SK-N-SH (cell line): ENCODE results near the gene RHBDL3.

ENCODE experiments used
- CTCF ChIP-seq: fragments of 200-600 bp; sonication (generic); IDR thresholded peaks from 2 replicates; pipeline ENCODE4 v1.6.1; 2017; ENCODE audit warnings: antibody characterized with exemption, mild to moderate bottlenecking, moderate library complexity
- EZH2phosphoT487 ChIP-seq: fragments of 200-600 bp; sonication (generic); IDR thresholded peaks from 2 replicates; pipeline ENCODE4 v1.6.1; 2017; ENCODE audit warnings: low read depth, mixed run types, mild to moderate bottlenecking, antibody characterized with exemption, moderate library complexity, borderline replicate concordance
- MAX ChIP-seq: IDR thresholded peaks from 2 replicates; pipeline ENCODE4 v1.4.0; 2012; ENCODE audit warnings: low read depth
- POLR2AphosphoS5 ChIP-seq: IDR thresholded peaks from 2 replicates; pipeline ENCODE4 v1.6.1; 2012; ENCODE audit warnings: low read depth, low read length
- REST ChIP-seq: IDR thresholded peaks from 2 replicates; pipeline ENCODE4 v1.6.1; 2012; ENCODE audit warnings: mild to moderate bottlenecking, low read depth, low read length, moderate library complexity
- SMC3 ChIP-seq: IDR thresholded peaks from 2 replicates; pipeline ENCODE4 v1.6.1; 2012; ENCODE audit warnings: low read depth, low read length, improper control_type of control experiment
- TAF1 ChIP-seq: IDR thresholded peaks from 2 replicates; pipeline ENCODE4 v1.6.1; 2012; ENCODE audit warnings: low read depth, mild to moderate bottlenecking, low read length, moderate library complexity, borderline replicate concordance
- TEAD4 ChIP-seq: IDR thresholded peaks from 2 replicates; pipeline ENCODE4 v1.4.0; 2012; ENCODE audit warnings: mild to moderate bottlenecking, borderline replicate concordance; ENCODE audit not compliant: insufficient read depth

GRCh38 chr17:32292094-32292493, 26.5 kb downstream of the RHBDL3 start:
- TF ChIP-seq CTCF (no peak), POLR2AphosphoS5 (no peak), TEAD4 (no peak), SMC3 (no peak), TAF1 (no peak), REST (no peak), MAX (no peak), EZH2phosphoT487 (no peak)
